Measurements from ENCODE around the gene CBX3.

Gene CBX3

DNA sequence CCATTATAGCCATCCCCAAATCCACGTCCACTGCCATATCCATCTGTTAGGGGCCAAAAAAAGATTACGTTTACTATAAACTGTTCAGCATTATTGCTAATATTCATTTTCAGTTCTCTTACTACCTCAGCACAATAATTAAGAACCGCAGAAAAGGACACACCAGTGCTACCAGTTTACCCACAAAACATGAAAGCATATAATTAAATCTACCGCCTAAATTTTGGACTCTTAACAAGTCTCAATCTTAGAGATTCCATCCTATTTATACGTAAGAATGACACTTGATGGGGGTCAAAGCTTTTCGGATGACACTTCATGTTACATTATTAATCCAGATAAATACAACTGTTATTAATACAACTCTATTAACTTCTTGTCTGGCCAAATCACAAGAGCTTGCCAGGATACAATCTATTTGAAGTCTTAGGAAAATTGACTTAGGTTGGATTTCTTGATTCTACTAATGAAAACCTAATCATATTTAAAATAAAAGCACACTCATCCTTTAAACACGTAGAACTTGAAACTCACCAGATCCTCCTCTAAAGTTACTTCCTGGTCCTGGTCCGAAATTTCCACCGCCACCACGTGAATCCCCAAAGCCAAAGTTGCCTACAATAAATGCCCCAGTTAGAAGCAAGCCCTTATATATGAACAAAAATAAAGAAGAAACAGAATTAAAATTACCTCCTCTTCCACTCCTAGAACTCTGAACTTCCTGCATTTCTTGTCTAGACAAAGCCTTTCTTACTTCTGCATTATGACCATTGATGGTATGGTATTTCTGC, 5.5 kb upstream of the CBX3 start:
- H3K36me3 ChIP-seq (ENCODE audit: low read length): peaks cover 87% of the 10 kb centered on the region
- peaks cover 83% of the 10 kb centered on the region for H4K20me1 ChIP-seq (ENCODE audit: low read depth, low read length)
- TF ChIP-seq, protein P1, sequence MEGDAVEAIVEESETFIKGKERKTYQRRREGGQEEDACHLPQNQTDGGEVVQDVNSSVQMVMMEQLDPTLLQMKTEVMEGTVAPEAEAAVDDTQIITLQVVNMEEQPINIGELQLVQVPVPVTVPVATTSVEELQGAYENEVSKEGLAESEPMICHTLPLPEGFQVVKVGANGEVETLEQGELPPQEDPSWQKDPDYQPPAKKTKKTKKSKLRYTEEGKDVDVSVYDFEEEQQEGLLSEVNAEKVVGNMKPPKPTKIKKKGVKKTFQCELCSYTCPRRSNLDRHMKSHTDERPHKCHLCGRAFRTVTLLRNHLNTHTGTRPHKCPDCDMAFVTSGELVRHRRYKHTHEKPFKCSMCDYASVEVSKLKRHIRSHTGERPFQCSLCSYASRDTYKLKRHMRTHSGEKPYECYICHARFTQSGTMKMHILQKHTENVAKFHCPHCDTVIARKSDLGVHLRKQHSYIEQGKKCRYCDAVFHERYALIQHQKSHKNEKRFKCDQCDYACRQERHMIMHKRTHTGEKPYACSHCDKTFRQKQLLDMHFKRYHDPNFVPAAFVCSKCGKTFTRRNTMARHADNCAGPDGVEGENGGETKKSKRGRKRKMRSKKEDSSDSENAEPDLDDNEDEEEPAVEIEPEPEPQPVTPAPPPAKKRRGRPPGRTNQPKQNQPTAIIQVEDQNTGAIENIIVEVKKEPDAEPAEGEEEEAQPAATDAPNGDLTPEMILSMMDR (IDR thresholded peaks at IDR 0.05; ENCODE audit: insufficient read depth, low read length, poor library complexity, severe bottlenecking): no peak
- TF ChIP-seq EZH2phosphoT487 (conservative IDR thresholded peaks at IDR 0.05; ENCODE audit: low read length): no peak
- H3K79me2 ChIP-seq (ENCODE audit: insufficient read depth, low read length): peaks cover 85% of the 10 kb centered on the region
- H3K9me2 ChIP-seq (replicated peaks; ENCODE audit: insufficient read depth, low read length): no peaks in the 10 kb centered on the region
- peaks cover 91% of the 10 kb centered on the region for H3F3A ChIP-seq (ENCODE audit: insufficient read depth)
- peak overlapping the region; percentile 75 for H3K4me2 ChIP-seq (ENCODE audit: low read depth, low read length, poor library complexity, severe bottlenecking)
- H3K27me3 ChIP-seq (ENCODE audit: low read length): no peaks in the 10 kb centered on the region
- H3K9ac ChIP-seq (ENCODE audit: low read length): no peak overlapping the region
- H3K27ac ChIP-seq (ENCODE audit: low read depth, low read length): no peak overlapping the region
- H3K4me3 ChIP-seq (ENCODE audit: insufficient read depth, low read length, poor library complexity, severe bottlenecking): no peak overlapping the region
- H3K9me3 ChIP-seq (ENCODE audit: insufficient read depth, low read length): no peaks in the 10 kb centered on the region
- H2AFZ ChIP-seq (ENCODE audit: low read depth, low read length, severe bottlenecking): no peak overlapping the region

DNA sequence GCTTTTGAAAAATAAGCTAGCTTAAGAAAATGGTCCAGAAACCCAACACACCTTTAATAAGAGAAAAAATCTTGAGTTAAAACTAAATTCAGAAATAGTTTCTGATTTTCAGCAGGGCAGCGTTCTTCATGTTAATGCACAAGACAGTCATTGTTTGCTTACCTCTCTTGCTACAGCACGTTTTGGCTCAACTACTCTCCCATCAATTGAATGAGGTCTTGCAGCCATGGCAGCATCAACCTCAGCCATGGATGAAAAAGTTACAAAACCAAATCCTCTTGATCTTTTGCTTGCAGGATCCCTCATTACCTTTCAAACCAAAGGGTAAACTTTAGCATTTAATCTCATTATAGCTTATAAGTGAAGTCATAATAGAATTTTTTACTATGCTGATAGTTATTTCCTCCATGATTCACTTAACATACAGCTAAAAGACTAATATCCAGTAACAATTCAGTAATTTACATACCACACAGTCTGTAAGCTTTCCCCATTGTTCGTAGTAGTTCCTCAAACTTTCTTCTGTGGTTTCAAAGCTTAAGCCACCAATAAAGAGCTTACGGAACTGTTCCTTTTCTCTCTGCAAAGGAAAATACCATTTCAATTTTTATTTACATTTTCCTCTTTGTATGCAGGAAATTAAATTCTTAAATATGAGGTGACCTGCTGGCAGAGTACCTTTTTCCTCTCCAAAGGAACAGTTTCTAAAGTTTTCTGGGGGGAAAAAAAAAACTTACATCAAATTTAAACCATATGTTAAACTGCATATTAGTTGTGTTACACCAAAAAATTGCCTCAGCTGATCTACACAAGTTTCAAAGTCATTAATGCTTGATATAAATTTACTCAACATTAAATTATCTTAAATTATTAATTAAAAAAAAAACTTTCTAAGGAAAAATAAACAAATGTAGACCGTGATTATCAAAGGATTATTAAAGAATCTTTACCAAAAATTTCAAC, 4.1 kb upstream of the CBX3 start:
- Histone ChIP-seq H3K36me3 (ENCODE audit: low read length) (peaks cover 73% of the 10 kb centered on the region), H3K9ac (ENCODE audit: low read length) (peak overlapping the region; percentile 98; the same call in 1 of the 2 replicates), H2AFZ (ENCODE audit: low read depth, low read length, severe bottlenecking) (no peak overlapping the region), H3K9me3 (ENCODE audit: insufficient read depth, low read length) (no peaks in the 10 kb centered on the region), H4K20me1 (ENCODE audit: low read depth, low read length) (peaks cover 69% of the 10 kb centered on the region), H3K4me2 (ENCODE audit: low read depth, low read length, poor library complexity, severe bottlenecking) (peak overlapping the region; percentile 75), H3K27me3 (ENCODE audit: low read length) (no peaks in the 10 kb centered on the region), H3K4me3 (ENCODE audit: insufficient read depth, low read length, poor library complexity, severe bottlenecking) (peak overlapping the region; percentile 99), H3K79me2 (ENCODE audit: insufficient read depth, low read length) (peaks cover 86% of the 10 kb centered on the region), H3K9me2 (replicated peaks; ENCODE audit: insufficient read depth, low read length) (no peaks in the 10 kb centered on the region), H3F3A (ENCODE audit: insufficient read depth) (peaks cover 79% of the 10 kb centered on the region), H3K27ac (ENCODE audit: low read depth, low read length) (peak overlapping the region; percentile 19; the same call in 1 of the 2 replicates)
- TF ChIP-seq, protein P1 (IDR thresholded peaks at IDR 0.05; ENCODE audit: insufficient read depth, low read length, poor library complexity, severe bottlenecking): no peak
- TF ChIP-seq EZH2phosphoT487 (conservative IDR thresholded peaks at IDR 0.05; ENCODE audit: low read length): no peak

GRCh38 chr7:26198133-26198780, 3.3 kb upstream of the CBX3 start:
- H3K4me3 ChIP-seq (ENCODE audit: insufficient read depth, low read length, poor library complexity, severe bottlenecking): peak overlapping the region; percentile 99
- peak overlapping the region; percentile 98 for H3K9ac ChIP-seq (ENCODE audit: low read length)
- H4K20me1 ChIP-seq (ENCODE audit: low read depth, low read length): peaks cover 66% of the 10 kb centered on the region
- no peaks in the 10 kb centered on the region for H3K9me3 ChIP-seq (ENCODE audit: insufficient read depth, low read length)
- H3K79me2 ChIP-seq (ENCODE audit: insufficient read depth, low read length): peaks cover 86% of the 10 kb centered on the region
- H3F3A ChIP-seq (ENCODE audit: insufficient read depth): peaks cover 76% of the 10 kb centered on the region
- H3K9me2 ChIP-seq (replicated peaks; ENCODE audit: insufficient read depth, low read length): no peaks in the 10 kb centered on the region
- no peaks in the 10 kb centered on the region for H3K27me3 ChIP-seq (ENCODE audit: low read length)
- H3K27ac ChIP-seq (ENCODE audit: low read depth, low read length): peak overlapping the region; percentile 97; the same call in 1 of the 2 replicates
- H2AFZ ChIP-seq (ENCODE audit: low read depth, low read length, severe bottlenecking): no peak overlapping the region
- H3K36me3 ChIP-seq (ENCODE audit: low read length): peaks cover 70% of the 10 kb centered on the region
- TF ChIP-seq EZH2phosphoT487 (conservative IDR thresholded peaks at IDR 0.05; ENCODE audit: low read length): no peak
- TF ChIP-seq, protein P1 (IDR thresholded peaks at IDR 0.05; ENCODE audit: insufficient read depth, low read length, poor library complexity, severe bottlenecking): peak; percentile 87
- peak overlapping the region; percentile 75 for H3K4me2 ChIP-seq (ENCODE audit: low read depth, low read length, poor library complexity, severe bottlenecking)

All from SU-DHL-6 (cell line).